ENCODE data around the gene PITRM1. TPM values are rescaled to one million over a fixed set of nuclear protein-coding genes. Genes with fewer than 3 reads are reported as not detected.

Gene PITRM1
- total RNA-seq, 1 donor from 2014 or later, result 65.8 TPM

- peaks cover 4% of the 10 kb centered on the region for H3K9me3 Mint-ChIP-seq (ENCODE audit: unreplicated experiment)
- H3K36me3 Mint-ChIP-seq (ENCODE audit: unreplicated experiment), result no peaks in the 10 kb centered on the region
- no peak overlapping the region for H3K4me3 Mint-ChIP-seq (ENCODE audit: unreplicated experiment)
- H3K27ac Mint-ChIP-seq (ENCODE audit: unreplicated experiment), result no peak overlapping the region
- H3K4me1 Mint-ChIP-seq (ENCODE audit: low read depth, unreplicated experiment), result peaks cover 4% of the 10 kb centered on the region
- DNase-seq, result no peak
- no peak for TF ChIP-seq CTCF (IDR thresholded peaks at IDR 0.05; ENCODE audit: partially characterized antibody, unreplicated experiment)
- H3K27me3 Mint-ChIP-seq (ENCODE audit: unreplicated experiment), result peaks cover 3% of the 10 kb centered on the region
Observed at GRCh38 chr10:3113343-3113720, 59.2 kb downstream of the PITRM1 start.

GRCh38 chr10:3111621-3112163 lies 60.9 kb downstream of the PITRM1 start:
- H3K27ac Mint-ChIP-seq (ENCODE audit: unreplicated experiment), result no peak overlapping the region
- no peaks in the 10 kb centered on the region for H3K4me1 Mint-ChIP-seq (ENCODE audit: low read depth, unreplicated experiment)
- DNase-seq, result no peak
- H3K27me3 Mint-ChIP-seq (ENCODE audit: unreplicated experiment), result peaks cover 3% of the 10 kb centered on the region
- H3K9me3 Mint-ChIP-seq (ENCODE audit: unreplicated experiment), result peaks cover 1% of the 10 kb centered on the region
- H3K4me3 Mint-ChIP-seq (ENCODE audit: unreplicated experiment), result no peak overlapping the region
- no peak for TF ChIP-seq CTCF (IDR thresholded peaks at IDR 0.05; ENCODE audit: partially characterized antibody, unreplicated experiment)
- H3K36me3 Mint-ChIP-seq (ENCODE audit: unreplicated experiment), result no peaks in the 10 kb centered on the region

GRCh38 chr10:3110782-3111620 lies 61.6 kb downstream of the PITRM1 start:
- Mint-ChIP-seq H3K9me3 (ENCODE audit: unreplicated experiment) (peaks cover 1% of the 10 kb centered on the region), H3K36me3 (ENCODE audit: unreplicated experiment) (no peaks in the 10 kb centered on the region), H3K4me1 (ENCODE audit: low read depth, unreplicated experiment) (no peaks in the 10 kb centered on the region), H3K27ac (ENCODE audit: unreplicated experiment) (no peak overlapping the region), H3K4me3 (ENCODE audit: unreplicated experiment) (peak overlapping the region; percentile 4), H3K27me3 (ENCODE audit: unreplicated experiment) (peaks cover 3% of the 10 kb centered on the region)
- no peak for TF ChIP-seq CTCF (IDR thresholded peaks at IDR 0.05; ENCODE audit: partially characterized antibody, unreplicated experiment)
- DNase-seq, result no peak

GRCh38 chr10:3109633-3110032 lies 62.9 kb downstream of the PITRM1 start:
- H3K4me3 Mint-ChIP-seq (ENCODE audit: unreplicated experiment), result no peak overlapping the region
- no peaks in the 10 kb centered on the region for H3K4me1 Mint-ChIP-seq (ENCODE audit: low read depth, unreplicated experiment)
- H3K9me3 Mint-ChIP-seq (ENCODE audit: unreplicated experiment), result peaks cover 1% of the 10 kb centered on the region
- no peaks in the 10 kb centered on the region for H3K27me3 Mint-ChIP-seq (ENCODE audit: unreplicated experiment)
- H3K36me3 Mint-ChIP-seq (ENCODE audit: unreplicated experiment), result no peaks in the 10 kb centered on the region
- no peak for DNase-seq
- H3K27ac Mint-ChIP-seq (ENCODE audit: unreplicated experiment), result no peak overlapping the region
- no peak for TF ChIP-seq CTCF (IDR thresholded peaks at IDR 0.05; ENCODE audit: partially characterized antibody, unreplicated experiment)

- no peak for TF ChIP-seq CTCF (IDR thresholded peaks at IDR 0.05; ENCODE audit: partially characterized antibody, unreplicated experiment)
Observed at GRCh38 chr10:3109196-3109595, 63.4 kb downstream of the PITRM1 start.

More at GRCh38 chr10:3109196-3109595, 63.4 kb downstream of the PITRM1 start:
- DNase-seq, result no peak
- peaks cover 1% of the 10 kb centered on the region for H3K9me3 Mint-ChIP-seq (ENCODE audit: unreplicated experiment)
- no peaks in the 10 kb centered on the region for H3K36me3 Mint-ChIP-seq (ENCODE audit: unreplicated experiment)
- H3K27me3 Mint-ChIP-seq (ENCODE audit: unreplicated experiment), result no peaks in the 10 kb centered on the region
- H3K4me3 Mint-ChIP-seq (ENCODE audit: unreplicated experiment), result no peak overlapping the region
- H3K27ac Mint-ChIP-seq (ENCODE audit: unreplicated experiment), result no peak overlapping the region
- H3K4me1 Mint-ChIP-seq (ENCODE audit: low read depth, unreplicated experiment), result no peaks in the 10 kb centered on the region

Measured in glutamatergic neuron (in vitro differentiated cells).